Gastroesophageal sphincter (tissue), 3 donors: ENCODE results near the gene ASIC4.

Source experiments
- CTCF ChIP-seq, 4 experiments: fragments of 200-600 bp in 2 of 4; fragments of 450-650 bp in 2 of 4; sonication (generic) in 1 of 4; IDR thresholded peaks; one replicate each; pipeline ENCODE4 v1.5.1; 2017 to 2019; ENCODE audit warnings: antibody characterized with exemption in 4 of 4, mild to moderate bottlenecking in 2 of 4, moderate library complexity in 2 of 4
- EP300 ChIP-seq: sonication (generic); formaldehyde crosslinking; IDR thresholded peaks from one replicate; pipeline ENCODE4 v1.6.1; 2017; ENCODE audit warnings: antibody characterized with exemption, mild to moderate bottlenecking
- POLR2A ChIP-seq, 2 donors: fragments of 450-650 bp; IDR thresholded peaks; one replicate each; pipeline ENCODE4 v1.6.1; 2017; ENCODE audit warnings: antibody characterized with exemption in 2 of 2, mild to moderate bottlenecking in 2 of 2, moderate library complexity in 1 of 2
- POLR2AphosphoS5 ChIP-seq: sonication (generic); formaldehyde crosslinking; IDR thresholded peaks from one replicate; pipeline ENCODE4 v1.6.1; 2017; ENCODE audit warnings: antibody characterized with exemption

- TF ChIP-seq CTCF (IDR thresholded peaks at IDR 0.05) = no peak
- TF ChIP-seq EP300 = no peak
- TF ChIP-seq POLR2AphosphoS5 = no peak
- TF ChIP-seq POLR2A (IDR thresholded peaks at IDR 0.05) = no peak
These were observed 43.0 kb downstream of the ASIC4 start for GRCh38 chr2:219557320-219557719.
